Breast epithelium (tissue), 4 donors: ENCODE data around the gene RAP2A. TPM values are rescaled to one million over a fixed set of nuclear protein-coding genes. Genes with fewer than 3 reads are reported as not detected.

Experiments used
- DNase-seq, 2 donors: peaks; one replicate each; pipeline ENCODE4 v3.0.0-alpha.2; 2019; ENCODE audit warnings: low spot score in 2 of 2
- H3K27ac ChIP-seq, 2 donors: fragments of 200-600 bp; sonication (generic) in 1 of 2; one replicate each; pipeline ENCODE4 v1.5.1; 2016 to 2019; ENCODE audit warnings: mild to moderate bottlenecking in 1 of 2
- H3K27me3 ChIP-seq, 2 donors: fragments of 200-600 bp; sonication (generic) in 1 of 2; one replicate each; pipeline versions ENCODE4 v1.5.1 to v1.6.0; 2017 to 2019; ENCODE audit warnings: control low read depth in 1 of 2, mild to moderate bottlenecking in 1 of 2
- H3K36me3 ChIP-seq: fragments of 200-600 bp; one replicate; pipeline ENCODE4 v1.5.1; 2019
- H3K4me1 ChIP-seq, 2 donors: fragments of 200-600 bp; sonication (generic); one replicate each; pipeline ENCODE4 v1.5.1; 2016 to 2019; ENCODE audit warnings: control low read depth in 1 of 2
- H3K4me3 ChIP-seq, 3 donors: fragments of 200-600 bp; sonication (generic); 1 replicate in 2 of 3; 2 replicates in 1 of 3; pipeline ENCODE4 v1.5.1; 2016 to 2019; ENCODE audit warnings: mild to moderate bottlenecking in 3 of 3, moderate library complexity in 2 of 3
- H3K9me3 ChIP-seq, 2 donors: fragments of 200-600 bp; sonication (generic) in 1 of 2; one replicate each; pipeline ENCODE4 v1.5.1; 2016 to 2019; ENCODE audit warnings: control low read depth in 1 of 2
- POLR2A ChIP-seq: fragments of 450-650 bp; IDR thresholded peaks from one replicate; pipeline ENCODE4 v1.6.1; 2016; ENCODE audit warnings: antibody characterized with exemption, mild to moderate bottlenecking, moderate library complexity
- POLR2AphosphoS5 ChIP-seq, 3 donors: sonication (generic); formaldehyde crosslinking; IDR thresholded peaks; one replicate each; pipeline ENCODE4 v1.6.1; 2017; ENCODE audit warnings: antibody characterized with exemption in 3 of 3
- intact Hi-C: fragments of 100-400 bp; cut with DNase I; formaldehyde crosslinking; loops from one replicate; pipeline ENCODE4 v1.15.1; 2023; ENCODE audit warnings: low total_unique reads
- total RNA-seq, 3 donors: library from RNA; depleted of rRNA; stranded (reverse); fragments of >200 nt; gene quantifications; one replicate each; pipeline ENCODE4 v1.1.0, GENCODE V29; 2016
- TF ChIP-seq, protein P1 (sequence below), 3 donors: fragments of 450-650 bp; IDR thresholded peaks; one replicate each; pipeline ENCODE4 v1.5.1; 2016 to 2017; ENCODE audit warnings: antibody characterized with exemption in 3 of 3, mild to moderate bottlenecking in 3 of 3, moderate library complexity in 3 of 3

RAP2A gene
- total RNA-seq, 3 donors from 2014 or later = 19.0 to 32.8 (median 20.0) TPM

- no peak for DNase-seq
- H3K9me3 ChIP-seq = no peaks in the 10 kb centered on the region
- no peaks in the 10 kb centered on the region for H3K4me1 ChIP-seq
- no peaks in the 10 kb centered on the region for H3K27me3 ChIP-seq
- no peak overlapping the region for H3K4me3 ChIP-seq
- TF ChIP-seq POLR2A = no peak
- no peak for TF ChIP-seq POLR2AphosphoS5 (IDR thresholded peaks at IDR 0.05)
- TF ChIP-seq, protein P1, sequence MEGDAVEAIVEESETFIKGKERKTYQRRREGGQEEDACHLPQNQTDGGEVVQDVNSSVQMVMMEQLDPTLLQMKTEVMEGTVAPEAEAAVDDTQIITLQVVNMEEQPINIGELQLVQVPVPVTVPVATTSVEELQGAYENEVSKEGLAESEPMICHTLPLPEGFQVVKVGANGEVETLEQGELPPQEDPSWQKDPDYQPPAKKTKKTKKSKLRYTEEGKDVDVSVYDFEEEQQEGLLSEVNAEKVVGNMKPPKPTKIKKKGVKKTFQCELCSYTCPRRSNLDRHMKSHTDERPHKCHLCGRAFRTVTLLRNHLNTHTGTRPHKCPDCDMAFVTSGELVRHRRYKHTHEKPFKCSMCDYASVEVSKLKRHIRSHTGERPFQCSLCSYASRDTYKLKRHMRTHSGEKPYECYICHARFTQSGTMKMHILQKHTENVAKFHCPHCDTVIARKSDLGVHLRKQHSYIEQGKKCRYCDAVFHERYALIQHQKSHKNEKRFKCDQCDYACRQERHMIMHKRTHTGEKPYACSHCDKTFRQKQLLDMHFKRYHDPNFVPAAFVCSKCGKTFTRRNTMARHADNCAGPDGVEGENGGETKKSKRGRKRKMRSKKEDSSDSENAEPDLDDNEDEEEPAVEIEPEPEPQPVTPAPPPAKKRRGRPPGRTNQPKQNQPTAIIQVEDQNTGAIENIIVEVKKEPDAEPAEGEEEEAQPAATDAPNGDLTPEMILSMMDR (IDR thresholded peaks at IDR 0.05) = no peak
- no peaks in the 10 kb centered on the region for H3K36me3 ChIP-seq
- intact Hi-C loops = no loop called here
- no peak overlapping the region for H3K27ac ChIP-seq
These were observed 49.5 kb downstream of the RAP2A start for GRCh38 chr13:97483465-97483864.

- TF ChIP-seq POLR2AphosphoS5 (IDR thresholded peaks at IDR 0.05) (no peak), POLR2A (no peak)
- TF ChIP-seq, protein P1 (IDR thresholded peaks at IDR 0.05) = no peak
- Histone ChIP-seq H3K4me1 (no peaks in the 10 kb centered on the region), H3K27ac (no peak overlapping the region)
These were observed 50.3 kb downstream of the RAP2A start for GRCh38 chr13:97484301-97484700.

DNA sequence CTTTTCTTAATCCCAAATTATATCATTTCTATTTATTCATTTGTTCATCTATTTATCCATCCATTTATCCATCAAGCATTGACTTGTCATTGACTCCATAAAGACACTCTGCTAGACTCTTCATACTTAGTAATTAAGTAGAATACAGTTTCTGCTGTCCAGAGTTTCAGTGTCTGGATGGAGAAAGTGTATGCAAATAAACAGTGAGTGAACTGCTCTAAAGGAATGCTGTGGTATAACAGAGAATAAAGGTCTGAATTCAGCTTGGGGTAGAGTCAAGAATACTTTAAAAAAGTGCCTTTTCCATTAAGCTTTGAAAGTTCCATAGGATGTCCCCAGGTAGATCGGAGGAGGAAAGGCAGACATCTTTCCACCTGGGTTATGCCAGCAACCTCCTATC, 51.4 kb downstream of the RAP2A start:
- no peak for DNase-seq
- no peaks in the 10 kb centered on the region for H3K4me1 ChIP-seq
- H3K27me3 ChIP-seq = no peaks in the 10 kb centered on the region
- TF ChIP-seq POLR2A (no peak), POLR2AphosphoS5 (IDR thresholded peaks at IDR 0.05) (no peak)
- TF ChIP-seq, protein P1 (IDR thresholded peaks at IDR 0.05) = no peak
- intact Hi-C loops = no loop called here
- peaks cover 0 to 5% of the 10 kb centered on the region in 2 donors for H3K9me3 ChIP-seq
- no peak overlapping the region for H3K4me3 ChIP-seq
- no peaks in the 10 kb centered on the region for H3K36me3 ChIP-seq
- no peak overlapping the region for H3K27ac ChIP-seq

More at GRCh38 chr13:97484301-97484700, 50.3 kb downstream of the RAP2A start:
- Histone ChIP-seq H3K4me3 (no peak overlapping the region), H3K36me3 (no peaks in the 10 kb centered on the region), H3K9me3 (no peaks in the 10 kb centered on the region), H3K27me3 (no peaks in the 10 kb centered on the region)
- intact Hi-C loops = no loop called here
- DNase-seq = no peak

GRCh38 chr13:97490702-97491307, 56.8 kb downstream of the RAP2A start:
- no peak overlapping the region for H3K4me3 ChIP-seq
- H3K36me3 ChIP-seq = no peaks in the 10 kb centered on the region
- peaks cover 0 to 15% of the 10 kb centered on the region in 2 donors for H3K9me3 ChIP-seq
- H3K27me3 ChIP-seq = no peaks in the 10 kb centered on the region
- no peak for DNase-seq
- TF ChIP-seq POLR2AphosphoS5 (IDR thresholded peaks at IDR 0.05) = no peak
- TF ChIP-seq, protein P1 (IDR thresholded peaks at IDR 0.05) = no peak
- no peak for TF ChIP-seq POLR2A
- no peak overlapping the region for H3K27ac ChIP-seq
- intact Hi-C loops = no loop called here
- no peaks in the 10 kb centered on the region for H3K4me1 ChIP-seq

DNA sequence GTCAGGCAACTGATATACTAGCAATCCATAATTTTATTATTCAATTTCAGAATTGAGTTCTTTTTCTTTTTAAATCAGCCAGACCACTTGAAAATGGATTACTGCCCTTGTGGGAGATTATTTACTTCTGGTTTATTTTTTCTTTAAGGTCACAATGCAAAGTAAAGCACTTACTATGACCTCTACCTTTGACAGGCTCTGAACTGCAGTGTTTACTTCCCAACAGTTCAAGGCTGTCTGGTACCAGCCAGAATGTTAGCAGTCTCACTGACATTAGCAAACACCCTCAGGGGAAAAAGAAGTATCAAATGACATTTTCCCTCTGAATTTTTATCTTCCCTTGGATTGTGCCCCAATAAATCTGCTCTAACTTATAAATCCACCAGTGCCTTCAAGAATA, 57.5 kb downstream of the RAP2A start:
- peaks cover 0 to 15% of the 10 kb centered on the region in 2 donors for H3K9me3 ChIP-seq
- H3K27me3 ChIP-seq = no peaks in the 10 kb centered on the region
- H3K4me1 ChIP-seq = no peaks in the 10 kb centered on the region
- no peak for DNase-seq
- H3K36me3 ChIP-seq = no peaks in the 10 kb centered on the region
- no peak overlapping the region for H3K27ac ChIP-seq
- intact Hi-C loops = no loop called here
- H3K4me3 ChIP-seq = no peak overlapping the region
- TF ChIP-seq, protein P1 (IDR thresholded peaks at IDR 0.05) = no peak
- TF ChIP-seq POLR2AphosphoS5 (IDR thresholded peaks at IDR 0.05) (no peak), POLR2A (no peak)
